Endodermal cell (in vitro differentiated cells): ENCODE data around the gene ELAVL2. TPM values are rescaled to one million over a fixed set of nuclear protein-coding genes. Genes with fewer than 3 reads are reported as not detected.

Source experiments
- DNase-seq: peaks from one replicate; pipeline ENCODE4 v3.0.0-alpha.2; 2017
- H3K27ac ChIP-seq: 2 replicates; pipeline ENCODE4 v1.5.1; 2013; ENCODE audit warnings: mild to moderate bottlenecking, low read depth, low read length, moderate library complexity
- H3K27me3 ChIP-seq: 2 replicates; pipeline ENCODE4 v1.6.1; 2013; ENCODE audit warnings: mild to moderate bottlenecking, low read length, moderate library complexity; ENCODE audit not compliant: insufficient read depth, control insufficient read depth, poor library complexity, severe bottlenecking
- H3K36me3 ChIP-seq: 2 replicates; pipeline ENCODE4 v1.7.0; 2013; ENCODE audit warnings: mild to moderate bottlenecking, low read length, moderate library complexity; ENCODE audit not compliant: control insufficient read depth, insufficient read depth
- H3K4me1 ChIP-seq: one replicate; pipeline ENCODE4 v1.7.0; 2013; ENCODE audit warnings: low read length; ENCODE audit not compliant: control insufficient read depth, insufficient read depth
- H3K4me3 ChIP-seq: 2 replicates; pipeline ENCODE4 v1.5.1; 2013; ENCODE audit warnings: mild to moderate bottlenecking, low read length, moderate library complexity
- H3K9ac ChIP-seq: 2 replicates; pipeline ENCODE4 v1.6.1; 2013; ENCODE audit warnings: mild to moderate bottlenecking, low read length, moderate library complexity; ENCODE audit not compliant: poor library complexity, severe bottlenecking; ENCODE audit errors: extremely low read depth
- H3K9me3 ChIP-seq: 2 replicates; pipeline ENCODE4 v1.6.1; 2013; ENCODE audit warnings: mild to moderate bottlenecking, low read length, moderate library complexity; ENCODE audit not compliant: control insufficient read depth
- H3K27ac Mint-ChIP-seq: 2 replicates; pipeline ENCODE4 v1.8.0; 2020; ENCODE audit warnings: mixed read lengths
- H3K27me3 Mint-ChIP-seq: 2 replicates; pipeline ENCODE4 v1.8.0; 2021; ENCODE audit warnings: mild to moderate bottlenecking, mixed read lengths; ENCODE audit not compliant: insufficient read depth
- H3K36me3 Mint-ChIP-seq: 2 replicates; pipeline ENCODE4 v1.8.0; 2020; ENCODE audit warnings: low read depth, mixed read lengths
- H3K4me1 Mint-ChIP-seq: 2 replicates; pipeline ENCODE4 v1.8.0; 2020; ENCODE audit warnings: mixed read lengths
- H3K4me3 Mint-ChIP-seq: 2 replicates; pipeline ENCODE4 v1.8.0; 2020; ENCODE audit warnings: mild to moderate bottlenecking, moderate library complexity, mixed read lengths
- H3K9me3 Mint-ChIP-seq: 2 replicates; pipeline ENCODE4 v1.8.0; 2020; ENCODE audit warnings: mild to moderate bottlenecking, mixed read lengths
- CTCF ChIP-seq: fragments of 200-600 bp; sonication (generic); conservative IDR thresholded peaks from 2 replicates; pipeline ENCODE4 v1.5.0; 2021; ENCODE audit warnings: antibody characterized with exemption, mild to moderate bottlenecking
- WGBS, 2 experiments: methylation state at CpG; one replicate each; pipeline versions ENCODE4 v1.1.5 to v1.1.7; 2013; ENCODE audit warnings: missing lambda C conversion rate in 2 of 2, mixed read lengths in 1 of 2; ENCODE audit not compliant: insufficient coverage in 1 of 2, insufficient read length in 1 of 2; 5-methylcytosine and 5-hydroxymethylcytosine counted together
- total RNA-seq, 2 donors: library from RNA; stranded (reverse); fragmentation: NEBNext Ultra II Directional in 1 of 2; extraction: Animal tissue kit (Norgen Biotek cat#: 25700) in 1 of 2; gene quantifications; 2 replicates in 1 of 2; 3 replicates in 1 of 2; pipeline ENCODE4 v1.2.1, GENCODE V29; 2021

The ELAVL2 gene
- total RNA-seq, 2 donors from 2014 or later, result 4.7 to 6.2 TPM

DNA sequence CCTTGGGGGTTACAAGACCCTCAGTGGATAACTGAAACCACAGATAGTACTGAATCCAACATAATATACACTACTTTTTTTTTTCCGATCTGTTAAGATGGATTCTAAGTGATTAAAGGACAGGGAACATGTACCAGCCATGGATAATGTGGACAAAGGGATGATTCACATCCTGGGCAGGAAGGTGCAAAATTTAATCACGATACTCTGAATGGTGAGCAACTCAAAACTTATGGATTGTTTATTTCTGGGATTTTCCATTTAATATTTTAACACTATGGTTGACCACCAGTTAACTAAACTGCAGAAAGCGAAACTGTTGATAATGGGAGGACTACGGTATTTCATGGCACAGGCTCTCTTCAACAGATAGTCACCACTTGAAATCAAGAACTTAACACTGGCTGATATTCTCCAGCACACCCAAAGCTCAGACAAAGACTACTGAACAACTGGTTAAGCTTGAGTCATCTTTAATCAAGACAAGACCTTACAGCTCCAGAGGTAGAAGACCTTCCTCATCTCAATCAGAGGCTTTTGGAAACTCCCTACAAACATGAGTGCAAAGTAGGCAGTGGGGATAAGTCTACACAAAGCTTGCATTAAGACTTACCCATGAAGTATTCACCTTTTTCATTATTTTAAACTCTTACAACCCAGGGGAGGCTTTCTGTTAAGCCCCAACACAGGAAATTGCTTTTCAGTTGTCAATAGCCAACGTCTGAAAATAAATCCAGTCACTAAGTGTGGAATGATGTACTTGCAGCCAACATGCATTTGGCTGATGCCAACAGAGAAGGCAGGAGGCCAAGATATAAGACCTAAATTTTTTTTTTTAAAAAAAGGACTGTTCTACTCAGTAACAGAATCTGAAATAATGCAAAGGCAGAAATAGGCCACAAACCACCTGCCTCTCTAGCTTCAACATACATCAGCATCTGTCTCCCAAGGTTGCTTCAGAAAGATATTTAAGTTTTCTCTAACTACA, 78.7 kb downstream of the ELAVL2 start:
- no peaks in the 10 kb centered on the region for H3K36me3 ChIP-seq
- no peak overlapping the region for H3K9ac ChIP-seq
- no peaks in the 10 kb centered on the region for H3K36me3 Mint-ChIP-seq
- H3K4me1 Mint-ChIP-seq, result peaks cover 48% of the 10 kb centered on the region
- H3K9me3 ChIP-seq, result no peaks in the 10 kb centered on the region
- no peak for TF ChIP-seq CTCF
- DNase-seq, result no peak
- no peaks in the 10 kb centered on the region for H3K9me3 Mint-ChIP-seq
- H3K27me3 Mint-ChIP-seq, result no peaks in the 10 kb centered on the region
- no peak overlapping the region for H3K27ac Mint-ChIP-seq
- 89 to 97% methylated on average over 4 to 5 of the region's 5 CpGs for WGBS, 2 experiments
- no peaks in the 10 kb centered on the region for H3K27me3 ChIP-seq
- peaks cover 26% of the 10 kb centered on the region for H3K4me1 ChIP-seq
- no peak overlapping the region for H3K27ac ChIP-seq
- H3K4me3 ChIP-seq, result no peak overlapping the region
- no peak overlapping the region for H3K4me3 Mint-ChIP-seq

GRCh38 chr9:23746317-23746716, 79.7 kb downstream of the ELAVL2 start:
- H3K36me3 ChIP-seq, result no peaks in the 10 kb centered on the region
- H3K9ac ChIP-seq, result no peak overlapping the region
- no peaks in the 10 kb centered on the region for H3K9me3 ChIP-seq
- H3K27me3 ChIP-seq, result no peaks in the 10 kb centered on the region
- Mint-ChIP-seq H3K4me3 (no peak overlapping the region), H3K27ac (no peak overlapping the region), H3K9me3 (no peaks in the 10 kb centered on the region), H3K36me3 (no peaks in the 10 kb centered on the region), H3K4me1 (peaks cover 54% of the 10 kb centered on the region), H3K27me3 (no peaks in the 10 kb centered on the region)
- no peak for DNase-seq
- peaks cover 26% of the 10 kb centered on the region for H3K4me1 ChIP-seq
- no peak overlapping the region for H3K27ac ChIP-seq
- H3K4me3 ChIP-seq, result no peak overlapping the region
- TF ChIP-seq CTCF, result no peak
- WGBS, 2 experiments, result 36 to 40% methylated on average over 1 to 2 of the region's 2 CpGs

GRCh38 chr9:23743036-23743435, 83.0 kb downstream of the ELAVL2 start:
- no peak overlapping the region for H3K27ac ChIP-seq
- no peak overlapping the region for H3K4me3 Mint-ChIP-seq
- H3K36me3 Mint-ChIP-seq, result no peaks in the 10 kb centered on the region
- H3K4me3 ChIP-seq, result no peak overlapping the region
- H3K9ac ChIP-seq, result no peak overlapping the region
- WGBS, 2 experiments, result 91 to 100% methylated on average over 2 to 3 of the region's 3 CpGs
- H3K36me3 ChIP-seq, result no peaks in the 10 kb centered on the region
- peaks cover 26% of the 10 kb centered on the region for H3K4me1 ChIP-seq
- H3K27me3 ChIP-seq, result no peaks in the 10 kb centered on the region
- DNase-seq, result no peak
- peaks cover 66% of the 10 kb centered on the region for H3K4me1 Mint-ChIP-seq
- H3K9me3 Mint-ChIP-seq, result no peaks in the 10 kb centered on the region
- H3K27me3 Mint-ChIP-seq, result no peaks in the 10 kb centered on the region
- H3K27ac Mint-ChIP-seq, result no peak overlapping the region
- no peaks in the 10 kb centered on the region for H3K9me3 ChIP-seq
- no peak for TF ChIP-seq CTCF
